Activated CD4-positive, alpha-beta T cell treated with anti-CD3 and anti-CD28 coated beads, Interleukin-2, amount 10 ng/mL, durations not matched to agents 7 days and 5 days (primary cell): ENCODE results near the gene TRMT112. TPM values are rescaled to one million over a fixed set of nuclear protein-coding genes. Genes with fewer than 3 reads are reported as not detected.

Source experiments
- microRNA-seq: library from miRNA; unstranded; fragments of <30 nt; microRNA quantifications from one replicate; pipeline ENCODE4 v1.2.0, GENCODE V29; 2021; ENCODE audit warnings: borderline microRNAs expressed, borderline replicate concordance
- total RNA-seq, 2 experiments: library from RNA; stranded (reverse); gene quantifications; one replicate each; pipeline ENCODE4 v1.2.3, GENCODE V29; 2021

The TRMT112 gene
- total RNA-seq, 2 experiments from 2014 or later = 160 to 171 TPM

Small RNA genes lying within 50 kb of the gene (microRNA-seq; reads per million reads assigned to microRNA genes)
- gene MIR7155 = 1.7 reads per million

Other genes with a start within 250 kb of the TRMT112 start
- gene MACROD1, start 151.4 kb downstream of the TRMT112 start, total RNA-seq = 10 to 100 TPM in 1 of 2 experiments, 1 to 10 TPM in 1; 9.2 to 11.6 TPM
- gene STIP1, start 131.4 kb downstream of the TRMT112 start, total RNA-seq = 100 to 1,000 TPM; 211 to 213 TPM
- 100 to 1,000 TPM; 190 to 207 TPM for gene FERMT3, start 110.8 kb downstream of the TRMT112 start, total RNA-seq
- 10 to 100 TPM; 20.0 to 26.5 TPM for gene TRPT1, start 91.4 kb downstream of the TRMT112 start, total RNA-seq
- 10 to 100 TPM; 70.2 to 82.1 TPM for gene NUDT22, start 91.3 kb downstream of the TRMT112 start, total RNA-seq
- gene DNAJC4, start 87.0 kb downstream of the TRMT112 start, total RNA-seq = 10 to 100 TPM; 39.5 to 40.5 TPM
- 10 to 100 TPM; 51.1 to 60.3 TPM for gene VEGFB, start 83.0 kb downstream of the TRMT112 start, total RNA-seq
- 10 to 100 TPM; 21.9 to 24.8 TPM for gene FKBP2, start 76.5 kb downstream of the TRMT112 start, total RNA-seq
- 10 to 100 TPM; 81.1 to 86.0 TPM for gene PPP1R14B, start 70.6 kb downstream of the TRMT112 start, total RNA-seq
- gene PLCB3, start 66.0 kb downstream of the TRMT112 start, total RNA-seq = 10 to 100 TPM; 11.6 to 12.4 TPM
- gene BAD, start 32.9 kb downstream of the TRMT112 start, total RNA-seq = 10 to 100 TPM; 32.0 to 34.2 TPM
- gene GPR137, start 31.7 kb downstream of the TRMT112 start, total RNA-seq = 10 to 100 TPM; 24.6 to 32.2 TPM
- not detected for gene KCNK4, start 26.3 kb downstream of the TRMT112 start, total RNA-seq
- gene CATSPERZ, start 17.2 kb downstream of the TRMT112 start, total RNA-seq = not detected
- gene ESRRA, start 12.0 kb downstream of the TRMT112 start, total RNA-seq = 10 to 100 TPM; 24.8 to 32.0 TPM
- gene PRDX5, start 562 bp upstream of the TRMT112 start, total RNA-seq = 100 to 1,000 TPM in 1 of 2 experiments, 10 to 100 TPM in 1; 97.4 to 106 TPM
- 100 to 1,000 TPM; 103 to 127 TPM for gene CCDC88B, start 22.6 kb upstream of the TRMT112 start, total RNA-seq
- gene RPS6KA4, start 41.6 kb upstream of the TRMT112 start, total RNA-seq = 10 to 100 TPM; 31.0 to 43.0 TPM
- not detected for gene SLC22A11, start 238.4 kb upstream of the TRMT112 start, total RNA-seq